ENCODE results near the gene RSAD1.

RSAD1 gene

DNA sequence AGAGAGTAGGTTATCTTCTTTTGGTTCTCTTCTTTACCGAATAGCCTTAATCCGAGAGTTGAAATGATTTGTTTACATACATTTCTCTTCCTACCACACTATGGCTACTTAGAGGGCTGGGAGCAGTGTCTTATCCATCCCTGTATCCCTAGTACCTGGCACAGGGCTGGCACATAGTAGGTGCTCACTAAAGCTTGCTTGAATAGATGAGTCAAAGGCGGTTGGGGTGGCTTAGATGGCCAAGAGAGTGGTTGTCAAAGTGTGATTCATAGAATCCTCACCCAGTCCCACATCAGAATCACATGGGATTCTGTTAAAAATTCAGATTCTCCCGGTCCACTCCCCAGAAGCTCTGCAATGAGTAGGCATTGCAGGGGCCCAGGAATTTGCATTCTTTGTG, 21.0 kb upstream of the RSAD1 start:
- DNase-seq (ENCODE audit: extremely low read depth in 1 of 2, low read depth in 1 of 2), result no peak

DNA sequence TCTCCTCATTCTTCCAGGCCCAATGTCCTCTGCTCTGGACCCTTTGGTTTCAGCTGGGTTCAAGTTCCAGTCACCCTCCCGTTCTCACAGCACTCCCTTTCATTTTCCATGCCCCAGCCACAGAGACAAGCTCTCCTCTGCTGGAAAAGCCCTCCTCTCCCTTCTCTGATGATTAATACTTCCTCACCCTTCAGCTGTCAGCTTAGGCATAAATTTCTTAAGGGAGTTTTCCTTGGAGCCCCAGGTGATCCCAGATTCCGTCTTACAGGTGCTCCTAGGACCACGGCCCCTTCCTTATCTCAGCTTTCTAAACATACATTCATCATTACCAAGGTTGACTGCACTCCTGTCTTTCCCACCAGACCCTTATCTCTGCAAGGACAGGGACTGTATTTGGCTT, 20.4 kb upstream of the RSAD1 start:
- DNase-seq (ENCODE audit: extremely low read depth in 1 of 2, low read depth in 1 of 2), result no peak

DNA sequence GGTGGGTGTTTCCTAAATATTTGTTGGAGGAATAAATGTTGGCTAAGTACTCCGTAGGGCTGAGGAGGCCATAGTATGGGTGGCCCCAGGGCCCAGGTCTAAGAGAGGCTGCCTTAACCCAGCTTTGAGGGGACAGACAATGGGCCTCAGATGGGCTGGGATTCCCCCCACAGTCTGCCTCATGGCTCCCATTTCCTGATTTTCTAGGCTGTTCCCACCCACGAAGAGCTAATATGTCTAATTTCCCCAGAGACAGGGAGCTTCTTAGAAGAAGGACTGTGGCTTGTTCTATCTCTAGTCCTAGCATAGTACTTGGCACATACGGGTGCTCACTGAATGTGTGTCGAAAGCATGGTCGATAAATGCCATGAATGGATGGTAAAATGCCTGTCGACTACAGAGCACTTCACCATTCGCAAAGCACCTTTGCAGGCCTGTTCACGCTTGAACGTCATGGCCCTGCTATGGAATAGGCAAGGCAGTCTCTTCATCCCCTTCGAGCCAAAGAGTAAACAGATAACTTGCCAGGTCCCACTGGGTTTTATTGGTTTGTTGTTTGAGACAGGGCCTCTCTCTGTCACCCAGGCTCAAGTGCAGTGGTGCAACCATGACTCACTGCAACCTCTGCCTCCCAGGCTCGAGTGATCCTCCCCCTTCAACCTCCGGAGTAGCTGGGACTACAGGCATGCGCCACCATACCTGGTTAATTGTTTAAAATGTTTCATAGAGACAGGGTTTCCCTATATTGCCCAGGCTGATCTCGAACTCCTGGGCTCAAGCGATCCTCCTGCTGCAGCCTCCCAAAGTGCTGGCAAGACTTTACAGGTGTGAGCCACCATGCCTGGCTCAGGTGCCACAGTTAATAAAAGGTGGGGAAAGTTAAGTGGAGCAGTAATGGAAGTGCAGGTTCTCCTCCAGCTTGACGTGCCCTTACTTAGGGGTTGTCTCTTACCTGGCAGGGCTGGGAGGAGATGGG, 19.7 kb upstream of the RSAD1 start:
- DNase-seq (ENCODE audit: extremely low read depth in 1 of 2, low read depth in 1 of 2), result no peak

DNA sequence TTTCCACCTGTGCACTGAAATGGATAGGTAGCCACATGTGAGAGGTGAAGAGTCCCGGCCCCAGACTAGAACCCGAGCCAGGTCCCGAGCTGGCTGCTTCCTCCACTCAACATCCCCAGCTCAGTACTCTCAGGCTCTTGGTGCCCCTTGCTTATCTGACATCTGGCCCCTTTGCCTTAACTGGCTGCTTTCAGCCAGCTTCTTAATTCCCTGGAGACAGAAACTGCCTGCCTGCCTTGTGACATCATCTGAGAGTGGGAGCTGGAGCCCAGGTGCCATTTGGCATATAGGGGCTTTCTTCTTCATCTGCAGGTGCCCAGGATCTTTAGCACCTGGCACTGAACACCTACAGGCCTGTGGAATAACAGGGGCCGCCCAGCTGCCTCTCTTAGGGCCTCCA, 18.9 kb upstream of the RSAD1 start:
- DNase-seq (ENCODE audit: extremely low read depth in 1 of 2, low read depth in 1 of 2), result no peak

DNA sequence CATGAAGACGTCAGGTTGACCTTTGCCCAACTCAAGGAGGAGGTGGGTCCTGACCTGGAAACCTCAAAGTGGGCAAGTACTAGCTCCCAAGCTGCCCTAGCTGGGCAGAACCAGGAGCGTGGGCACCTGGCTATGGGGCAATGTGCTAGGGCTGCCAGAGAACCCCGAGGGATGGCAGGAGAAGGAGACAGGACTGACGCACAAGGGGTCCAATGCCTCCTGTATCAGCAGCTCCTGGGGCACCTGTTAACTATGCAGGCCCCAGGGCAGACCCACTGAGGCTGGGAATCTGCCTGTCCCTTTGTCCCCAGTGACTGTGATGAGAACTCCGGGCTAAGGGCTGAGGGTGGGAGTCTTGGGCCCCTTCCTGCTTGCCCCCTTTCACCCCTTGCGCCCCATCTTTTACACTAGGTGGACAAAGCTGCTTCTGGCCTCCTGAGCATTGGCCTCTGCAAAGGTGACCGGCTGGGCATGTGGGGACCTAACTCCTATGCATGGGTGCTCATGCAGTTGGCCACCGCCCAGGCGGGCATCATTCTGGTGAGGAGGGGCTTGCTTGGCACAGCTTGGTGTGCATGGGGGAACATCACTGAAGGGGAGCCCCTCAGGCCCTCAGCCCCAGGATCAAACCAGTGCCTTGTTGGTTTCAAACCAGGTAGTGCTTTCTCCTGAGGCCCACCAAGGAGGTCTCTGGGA, 17.7 kb upstream of the RSAD1 start:
- DNase-seq (ENCODE audit: extremely low read depth in 1 of 2, low read depth in 1 of 2), result no peak

DNA sequence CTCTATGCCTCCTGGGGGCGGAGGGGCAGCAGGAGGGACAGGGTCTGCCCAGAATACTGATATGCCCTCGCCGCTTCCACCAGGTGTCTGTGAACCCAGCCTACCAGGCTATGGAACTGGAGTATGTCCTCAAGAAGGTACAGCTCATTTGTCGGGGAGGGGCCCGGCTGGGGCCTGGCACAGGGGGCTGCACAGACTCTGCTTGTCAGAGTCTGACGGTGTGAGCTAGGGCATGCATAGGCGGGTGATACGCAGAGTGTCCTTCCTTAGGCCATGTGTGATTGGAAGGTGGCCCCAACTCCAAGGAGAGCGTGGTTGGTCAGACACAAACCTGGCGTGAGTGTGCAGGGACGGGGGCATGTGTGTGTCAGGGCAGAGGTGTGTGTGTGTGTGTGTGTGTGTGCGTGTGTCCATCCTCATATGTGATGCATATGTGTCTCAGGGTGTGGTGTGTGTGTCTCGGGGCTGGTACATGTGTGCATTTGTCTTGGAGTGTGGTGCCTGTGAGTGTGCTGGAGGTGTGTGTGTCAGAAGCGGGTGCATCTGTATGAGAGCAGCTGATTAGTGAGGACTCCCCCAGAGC, 17.0 kb upstream of the RSAD1 start:
- no peak for DNase-seq (ENCODE audit: extremely low read depth in 1 of 2, low read depth in 1 of 2)

DNA sequence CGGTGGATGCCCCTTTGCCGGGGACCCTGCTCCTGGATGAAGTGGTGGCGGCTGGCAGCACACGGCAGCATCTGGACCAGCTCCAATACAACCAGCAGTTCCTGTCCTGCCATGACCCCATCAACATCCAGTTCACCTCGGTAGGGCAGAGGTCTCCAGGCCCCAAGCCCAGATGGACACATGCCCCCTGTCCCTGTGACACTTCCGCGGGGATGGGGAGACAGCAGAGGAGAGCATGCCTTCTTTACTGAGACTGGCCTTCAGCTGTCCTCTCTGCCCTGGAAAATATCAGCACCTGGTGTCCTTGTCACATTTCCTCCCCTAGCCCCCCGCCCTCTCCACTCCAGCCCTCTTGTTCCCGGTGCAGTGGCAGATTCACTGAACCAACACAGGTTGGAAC, 16.2 kb upstream of the RSAD1 start:
- no peak for DNase-seq (ENCODE audit: extremely low read depth in 1 of 2, low read depth in 1 of 2)

DNA sequence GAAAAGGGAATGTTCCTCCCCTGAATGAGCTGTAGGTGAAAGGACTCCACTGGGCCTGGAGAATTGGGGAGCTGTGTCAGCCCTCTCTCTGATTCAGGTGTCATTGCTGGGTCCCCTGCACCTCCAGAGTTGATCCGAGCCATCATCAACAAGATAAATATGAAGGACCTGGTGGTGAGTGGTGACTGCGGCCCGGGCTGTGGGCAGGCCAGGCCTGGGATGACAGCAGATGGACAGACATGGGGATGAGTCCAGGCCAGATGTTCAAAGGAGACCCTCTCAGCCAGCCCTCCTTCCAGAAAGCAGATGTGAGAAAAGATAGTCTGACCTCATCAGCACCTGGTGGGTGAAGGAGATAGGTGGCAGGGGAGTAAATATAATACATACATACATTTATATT, 14.5 kb upstream of the RSAD1 start:
- no peak for DNase-seq (ENCODE audit: extremely low read depth in 1 of 2, low read depth in 1 of 2)

DNA sequence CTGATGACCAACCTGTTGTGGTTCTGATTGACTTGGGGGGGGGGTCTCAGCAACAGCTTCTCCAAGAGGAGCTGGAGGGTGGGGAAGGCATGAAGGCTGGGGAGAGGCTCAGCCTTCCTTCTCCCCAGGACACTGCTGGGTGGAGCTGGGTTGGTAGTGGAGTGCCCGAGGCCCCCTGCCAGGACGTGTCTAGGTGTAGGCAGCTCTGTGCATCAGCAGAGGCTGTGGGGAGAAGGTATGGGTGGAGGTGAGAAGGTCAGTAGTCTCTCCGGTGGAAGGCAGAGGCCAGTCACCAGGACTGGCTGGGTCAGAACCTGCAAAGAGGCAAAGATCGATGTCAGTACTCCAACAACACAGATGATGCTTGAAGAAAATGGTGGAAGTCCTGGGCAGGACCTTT, 13.9 kb upstream of the RSAD1 start:
- no peak for DNase-seq (ENCODE audit: extremely low read depth in 1 of 2, low read depth in 1 of 2)

DNA sequence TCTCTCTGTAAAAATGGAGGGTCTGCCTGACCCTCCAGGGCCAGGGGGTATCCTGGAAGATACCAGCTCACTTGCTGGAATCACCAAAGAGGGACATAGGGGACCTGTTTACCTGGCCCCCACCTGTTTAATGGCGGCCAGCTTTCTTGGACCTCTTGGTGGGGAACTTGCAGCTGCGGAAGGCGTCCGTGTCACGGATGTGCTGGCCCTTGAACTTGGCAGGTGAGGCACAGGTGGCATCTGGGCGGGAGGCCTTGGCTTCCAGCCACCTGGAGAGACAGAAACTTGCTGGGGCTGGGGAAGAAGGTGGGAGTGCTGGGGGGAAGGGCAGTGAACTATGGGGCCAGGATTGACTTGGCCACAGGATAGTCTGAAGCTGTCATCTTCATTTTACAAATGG, 13.5 kb upstream of the RSAD1 start:
- no peak for DNase-seq (ENCODE audit: extremely low read depth in 1 of 2, low read depth in 1 of 2)

DNA sequence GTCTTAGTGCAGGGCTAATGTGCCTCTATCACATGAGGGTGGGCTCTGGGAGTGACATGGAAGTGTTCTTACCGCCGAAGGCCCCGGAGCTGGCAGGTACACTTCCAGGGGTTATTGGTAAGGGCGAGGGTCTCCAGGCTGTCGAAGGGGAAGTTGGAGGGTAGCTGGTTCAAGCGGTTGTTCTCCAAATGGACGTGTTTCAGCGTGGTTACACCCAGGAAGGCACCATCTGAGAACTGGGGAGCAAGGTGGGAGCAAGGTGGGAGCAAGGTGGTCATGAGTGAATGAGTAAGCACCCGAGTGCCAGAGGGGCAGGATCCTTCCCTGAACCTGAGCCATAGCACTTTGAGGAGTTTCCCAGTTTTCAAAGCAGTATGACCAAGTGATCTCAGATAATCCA, 13.0 kb upstream of the RSAD1 start:
- no peak for DNase-seq (ENCODE audit: extremely low read depth in 1 of 2, low read depth in 1 of 2)

DNA sequence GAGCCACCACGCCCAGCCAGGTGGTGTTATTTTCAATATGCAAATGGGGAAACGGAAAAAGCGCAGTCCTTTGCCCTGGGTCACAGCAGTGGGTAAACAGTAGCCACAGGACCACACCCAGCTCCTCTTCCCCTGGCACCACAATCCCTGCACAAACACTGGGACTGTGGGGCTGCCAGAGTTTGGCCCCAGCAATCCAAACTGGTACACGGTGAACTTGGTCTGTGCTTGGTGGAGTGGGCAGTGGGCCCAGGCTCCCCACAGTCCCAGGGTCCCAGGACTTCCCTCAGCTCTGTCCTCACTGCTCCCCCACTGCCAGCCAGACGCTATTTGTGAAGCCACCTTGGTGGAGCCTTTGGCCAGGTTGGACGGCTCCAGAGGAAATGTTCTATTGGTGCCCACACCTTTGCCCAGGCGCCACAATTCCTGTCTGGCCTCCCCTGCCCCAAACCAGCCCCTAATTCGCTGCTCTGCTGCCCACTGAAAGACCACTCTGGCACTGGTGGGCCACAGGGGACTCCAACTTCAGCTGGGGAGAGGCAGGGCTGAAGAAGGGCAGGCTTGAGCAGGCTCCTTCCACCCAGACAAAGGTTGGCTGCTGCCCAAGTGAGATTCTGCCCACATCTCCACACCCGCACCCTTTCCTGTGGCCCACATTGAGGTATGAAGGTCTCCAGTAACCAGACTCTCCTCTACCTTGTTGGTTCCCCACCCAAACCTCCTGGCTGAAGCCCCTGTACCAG, 12.1 kb upstream of the RSAD1 start:
- no peak for DNase-seq (ENCODE audit: extremely low read depth in 1 of 2, low read depth in 1 of 2)

DNA sequence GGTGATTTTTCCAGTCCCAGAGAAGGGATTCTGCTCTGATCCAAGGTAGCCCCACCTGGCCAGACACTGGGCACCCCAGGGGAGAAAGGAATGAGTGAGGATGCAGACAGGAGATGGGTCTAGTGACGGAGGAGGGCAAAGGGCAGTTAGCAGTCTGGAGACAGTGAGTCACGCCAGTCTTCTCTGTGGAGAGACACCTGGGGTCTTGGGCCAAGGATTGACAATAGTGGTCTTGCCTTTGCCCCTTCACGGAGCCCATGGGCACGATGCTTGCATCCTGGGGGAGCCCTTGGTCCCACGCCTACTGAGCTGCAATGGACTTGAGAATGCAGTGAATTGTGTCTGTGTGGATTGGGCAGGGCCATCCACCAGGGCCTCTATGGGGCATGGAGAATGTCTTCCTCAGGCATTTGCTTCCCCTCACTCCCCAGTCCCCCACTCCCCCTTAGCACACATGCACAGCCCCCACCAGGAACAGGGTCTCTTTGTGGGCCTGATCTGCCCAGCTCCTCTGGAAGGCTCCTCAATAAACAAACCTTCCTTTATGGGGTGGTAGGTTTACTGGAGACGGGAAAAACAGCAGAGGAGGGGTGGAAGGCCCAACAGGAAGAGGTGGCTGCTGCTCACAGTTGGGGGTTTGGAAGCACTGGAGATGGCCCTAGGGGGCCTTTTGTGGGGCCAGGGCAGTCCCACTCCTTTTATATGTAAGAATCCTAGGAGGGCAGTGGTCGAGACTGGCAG, 11.4 kb upstream of the RSAD1 start:
- no peak for DNase-seq (ENCODE audit: extremely low read depth in 1 of 2, low read depth in 1 of 2)

DNA sequence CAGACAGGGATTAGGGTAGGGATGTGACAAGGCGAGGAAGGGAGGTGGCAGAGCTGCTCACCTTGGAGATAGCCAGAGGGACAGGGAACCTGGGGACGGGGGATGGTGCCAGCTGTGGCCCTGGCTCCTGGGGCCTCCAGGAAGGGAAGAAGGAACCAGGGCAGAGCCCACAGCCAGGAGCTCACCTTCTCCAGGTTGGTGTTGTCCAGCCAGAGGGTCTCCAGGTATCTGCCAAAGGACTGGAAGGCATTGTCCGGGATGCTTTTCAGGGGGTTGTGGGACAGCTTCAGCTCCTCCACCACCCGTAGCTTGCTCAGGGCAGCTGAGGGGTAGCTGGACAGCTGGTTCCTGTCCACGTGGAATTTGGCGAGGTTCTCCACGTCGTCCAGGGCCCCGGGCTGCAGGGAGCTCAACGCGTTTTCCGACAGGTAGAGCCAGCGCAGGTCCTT, 10.8 kb upstream of the RSAD1 start:
- no peak for DNase-seq (ENCODE audit: extremely low read depth in 1 of 2, low read depth in 1 of 2)

DNA sequence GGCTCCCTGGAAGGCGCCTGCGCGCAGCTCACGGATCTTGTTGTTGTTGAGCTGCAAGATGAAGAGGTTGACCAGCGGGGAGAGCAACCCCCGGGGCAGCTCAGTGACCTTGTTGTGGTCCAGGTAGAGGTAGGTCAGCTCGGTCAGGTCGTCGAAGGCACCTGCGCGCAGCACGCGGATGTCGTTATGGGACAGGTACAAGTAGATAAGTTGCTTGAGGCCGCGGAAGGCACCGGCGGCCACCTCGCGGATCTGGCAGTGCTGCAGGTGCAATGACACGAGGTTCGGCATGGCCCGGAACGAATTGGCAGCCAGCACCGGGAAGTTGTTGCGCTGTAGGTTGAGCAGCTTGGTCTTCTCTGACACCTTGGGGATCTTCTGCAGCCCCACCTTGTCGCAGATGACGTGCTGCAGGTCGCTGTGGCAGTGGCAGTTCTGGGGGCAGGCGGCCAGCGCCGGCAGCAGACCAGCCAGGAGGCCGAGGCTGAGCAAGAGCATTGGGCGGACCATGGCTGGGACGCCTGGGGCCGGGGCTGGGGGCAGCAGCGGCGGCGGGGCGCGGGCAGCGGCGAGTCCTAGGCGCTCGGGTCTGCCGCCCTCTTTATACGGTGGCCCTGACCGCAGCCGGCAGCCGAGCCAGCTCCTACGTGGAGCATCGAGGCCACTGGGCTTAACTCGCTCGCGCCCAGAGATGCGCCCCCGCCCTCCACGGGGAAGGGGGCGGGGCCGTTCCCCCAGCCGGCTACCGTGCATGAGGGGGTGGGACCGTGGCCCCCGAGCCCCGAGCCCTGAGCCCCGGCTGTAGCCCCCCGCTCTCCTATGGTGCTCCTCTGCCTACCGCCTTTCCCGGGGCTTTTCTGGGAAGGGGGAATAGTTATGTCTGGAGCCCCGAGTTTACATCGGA, 10.1 kb upstream of the RSAD1 start, which contains the start of gene CHAD:
TSS of gene CHAD (minus strand) at position 577 of the 904 bp plus-strand sequence. CDS start at position 510, 67 bp downstream.
- DNase-seq (ENCODE audit: extremely low read depth in 1 of 2, low read depth in 1 of 2), result no peak

DNA sequence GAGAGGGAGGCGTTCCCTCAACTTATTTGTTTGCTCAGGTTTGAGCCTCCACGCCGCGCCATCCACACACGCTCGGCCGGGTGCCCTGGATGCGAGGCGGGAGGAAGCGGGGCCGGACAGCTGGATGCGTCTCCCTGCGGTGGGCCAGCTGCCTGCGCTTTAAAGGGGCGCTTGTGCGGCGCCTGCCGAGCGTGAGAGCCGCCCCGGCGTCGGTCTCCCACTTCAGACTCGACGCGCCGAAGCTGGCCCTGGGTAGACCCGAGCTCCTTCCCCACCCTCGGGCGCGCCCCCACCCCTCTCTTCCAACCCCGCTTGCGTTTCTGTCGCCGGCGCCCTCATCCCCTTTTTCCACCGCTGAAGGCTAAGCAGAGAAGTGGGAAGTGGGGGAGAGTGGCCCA, 9.5 kb upstream of the RSAD1 start:
- no peak for DNase-seq (ENCODE audit: extremely low read depth in 1 of 2, low read depth in 1 of 2)

DNA sequence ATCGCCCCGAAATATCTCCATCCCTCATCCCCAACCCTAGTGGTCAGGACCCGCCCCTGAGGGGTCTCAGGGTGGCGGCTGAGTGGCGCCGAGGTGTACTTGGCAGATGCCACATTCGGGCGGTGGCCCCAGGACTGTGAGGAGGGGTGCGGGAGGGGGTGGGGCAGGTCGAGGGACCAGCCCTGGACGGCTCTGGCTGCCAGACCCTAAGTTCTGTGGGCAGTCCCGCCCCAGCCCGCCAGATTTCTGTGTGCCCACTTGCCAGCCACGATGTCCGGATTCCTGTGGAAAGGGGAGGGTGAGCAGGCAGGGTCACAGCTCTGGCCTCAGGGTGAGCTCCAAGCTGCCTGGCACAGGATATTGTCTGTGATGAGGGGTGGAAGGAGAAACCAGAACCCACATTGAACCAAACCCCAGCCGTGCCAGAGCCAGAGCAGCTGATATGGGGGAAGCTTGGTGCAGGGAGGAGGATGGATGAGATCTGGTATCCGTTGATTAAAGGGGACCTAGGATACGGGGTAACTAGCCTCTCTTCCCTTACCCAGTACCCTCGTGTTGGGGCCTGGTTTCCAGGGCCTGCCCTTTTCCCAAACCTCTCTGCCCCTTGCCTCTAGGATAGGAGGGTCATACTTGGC, 8.9 kb upstream of the RSAD1 start:
- no peak for DNase-seq (ENCODE audit: extremely low read depth in 1 of 2, low read depth in 1 of 2)

DNA sequence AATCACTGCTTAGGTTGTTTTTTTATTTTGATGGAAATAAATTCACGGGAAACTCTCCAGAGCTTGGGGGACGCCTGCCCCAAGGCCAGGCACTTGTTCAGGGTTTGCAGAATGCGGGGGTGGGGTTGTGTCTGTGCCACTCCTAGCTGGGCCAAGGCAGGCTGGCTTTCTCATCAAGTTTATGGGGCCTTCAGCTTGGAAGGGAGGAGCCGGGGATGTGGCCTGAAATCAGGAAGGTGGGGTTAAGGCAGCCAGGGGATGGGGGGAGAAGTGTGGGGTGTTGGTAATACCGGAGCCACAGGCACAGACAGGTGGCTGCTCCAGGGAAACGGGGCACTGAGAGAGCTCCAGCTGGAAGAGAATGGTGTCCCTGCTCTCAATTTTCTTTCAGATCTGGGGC, 8.2 kb upstream of the RSAD1 start:
- DNase-seq (ENCODE audit: extremely low read depth in 1 of 2, low read depth in 1 of 2), result no peak
